NCI-H128 (cell line): Measurements from ENCODE around the gene CCDC149.

ENCODE experiments used
- DNase-seq: peaks from one replicate; lab custom pipeline; 2025; ENCODE audit not compliant: unreplicated experiment; lab: John Stamatoyannopoulos, UW

Gene CCDC149

GRCh38 chr4:24881508-24882196, 31.2 kb downstream of the CCDC149 start:
- no peak for DNase-seq

DNA sequence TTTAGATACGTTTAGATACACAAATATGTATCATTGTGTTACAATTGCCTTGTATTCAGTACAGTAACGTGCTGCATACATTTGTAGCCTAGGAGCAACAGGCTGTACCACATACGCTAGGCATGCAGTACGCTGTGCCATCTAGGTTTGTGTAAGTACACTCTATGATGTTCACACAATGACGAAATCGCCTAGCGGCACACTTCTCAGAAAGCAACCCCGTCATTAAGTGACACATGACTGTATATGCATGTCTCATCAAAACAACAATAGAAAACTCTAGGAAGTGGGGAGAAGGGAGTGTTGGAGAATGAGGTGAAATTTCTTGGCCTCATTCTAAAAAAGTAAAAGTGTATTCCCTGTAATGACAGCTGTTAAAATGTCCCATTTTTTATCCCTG, 32.7 kb downstream of the CCDC149 start:
- DNase-seq, result no peak

- no peak for DNase-seq
Measured at GRCh38 chr4:24878636-24879016, 34.2 kb downstream of the CCDC149 start.

GRCh38 chr4:24877868-24878635, 34.8 kb downstream of the CCDC149 start:
- no peak for DNase-seq

- DNase-seq, result no peak
Measured at GRCh38 chr4:24876431-24876830, 36.4 kb downstream of the CCDC149 start.

GRCh38 chr4:24872720-24873119, 40.1 kb downstream of the CCDC149 start:
- DNase-seq, result no peak

GRCh38 chr4:24871210-24871609, 41.6 kb downstream of the CCDC149 start:
- DNase-seq, result no peak

GRCh38 chr4:24867766-24868296, 45.0 kb downstream of the CCDC149 start:
- DNase-seq, result no peak

DNA sequence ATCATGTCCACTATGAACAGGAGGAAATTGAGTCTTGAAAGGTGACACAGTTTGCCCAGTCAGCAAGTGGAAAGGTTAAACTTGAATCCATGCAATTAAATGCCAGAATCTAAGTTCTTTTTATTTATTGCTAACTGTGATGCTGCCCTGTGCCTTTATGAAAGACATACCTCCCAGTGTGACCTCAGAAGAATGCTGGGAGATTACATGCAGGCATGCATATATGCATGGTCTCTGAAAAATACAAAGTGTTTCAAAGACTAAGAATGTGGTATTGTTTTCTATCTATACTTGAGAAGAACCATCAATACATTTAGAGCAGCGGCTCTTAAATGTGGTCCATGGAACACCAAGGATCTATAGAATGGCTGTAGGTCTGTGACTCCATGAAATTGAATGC, 45.6 kb downstream of the CCDC149 start:
- no peak for DNase-seq

DNA sequence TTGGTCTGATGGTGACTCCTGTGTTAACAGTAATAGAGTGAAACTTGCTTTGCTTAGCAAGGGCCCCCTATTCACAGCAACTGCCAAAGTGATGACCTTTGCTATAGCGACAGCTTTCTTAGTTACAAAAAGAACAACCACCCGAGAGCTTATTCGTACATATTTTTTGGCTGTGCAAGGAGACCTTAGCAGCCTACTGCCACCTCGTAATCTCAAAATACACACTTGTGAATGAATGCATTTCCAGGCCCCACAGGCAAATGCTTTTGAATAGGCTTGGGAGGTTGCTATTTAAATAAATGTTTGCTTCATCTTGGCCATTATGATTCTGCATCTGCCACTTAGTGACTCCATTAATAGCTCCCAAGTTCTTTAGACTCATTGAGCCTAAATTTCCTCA, 47.4 kb downstream of the CCDC149 start:
- DNase-seq, result no peak

- no peak for DNase-seq
Measured at GRCh38 chr4:24863799-24864198, 49.0 kb downstream of the CCDC149 start.

GRCh38 chr4:24862073-24862751, 50.6 kb downstream of the CCDC149 start:
- DNase-seq, result no peak

GRCh38 chr4:24858550-24858949, 54.3 kb downstream of the CCDC149 start:
- DNase-seq, result no peak

DNA sequence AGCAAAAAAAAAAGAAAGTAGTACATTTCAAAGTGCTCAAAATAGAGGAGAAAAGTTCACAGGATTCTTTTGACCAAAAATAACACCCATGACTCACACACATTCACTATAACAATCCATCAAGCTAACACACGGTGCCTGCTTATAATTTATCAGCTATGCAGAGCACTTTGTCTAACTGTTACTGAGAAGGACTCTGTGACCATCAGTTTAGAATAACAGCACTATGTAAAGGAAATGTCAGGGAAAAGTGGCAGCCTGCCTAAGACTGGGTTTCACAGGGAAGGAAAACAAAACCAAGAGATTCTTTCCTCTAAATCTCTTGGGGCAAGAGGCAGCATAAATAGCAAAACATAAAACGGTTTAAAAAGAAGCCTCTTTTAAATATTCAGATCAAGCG, 54.8 kb downstream of the CCDC149 start:
- DNase-seq, result no peak

GRCh38 chr4:24856586-24856985, 56.3 kb downstream of the CCDC149 start:
- no peak for DNase-seq

DNA sequence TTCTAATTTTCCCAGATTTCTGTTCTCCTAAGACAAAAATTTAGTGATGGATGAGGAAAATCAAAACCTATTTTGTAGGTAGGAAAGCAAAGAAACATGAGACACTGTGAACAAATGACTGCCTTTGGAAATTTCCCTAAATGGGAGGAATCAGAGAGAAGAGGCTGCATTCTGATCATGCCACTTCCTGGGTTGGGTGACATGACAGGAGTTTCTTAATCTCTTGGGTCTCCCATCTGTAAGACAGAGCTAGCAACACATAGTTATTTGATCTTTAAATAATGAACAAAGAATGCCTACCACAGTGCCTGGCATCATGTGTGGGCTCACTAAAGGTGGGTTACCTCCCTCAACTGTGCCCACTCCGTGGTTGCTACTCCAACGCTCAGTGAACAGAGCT, 57.1 kb downstream of the CCDC149 start:
- no peak for DNase-seq

DNA sequence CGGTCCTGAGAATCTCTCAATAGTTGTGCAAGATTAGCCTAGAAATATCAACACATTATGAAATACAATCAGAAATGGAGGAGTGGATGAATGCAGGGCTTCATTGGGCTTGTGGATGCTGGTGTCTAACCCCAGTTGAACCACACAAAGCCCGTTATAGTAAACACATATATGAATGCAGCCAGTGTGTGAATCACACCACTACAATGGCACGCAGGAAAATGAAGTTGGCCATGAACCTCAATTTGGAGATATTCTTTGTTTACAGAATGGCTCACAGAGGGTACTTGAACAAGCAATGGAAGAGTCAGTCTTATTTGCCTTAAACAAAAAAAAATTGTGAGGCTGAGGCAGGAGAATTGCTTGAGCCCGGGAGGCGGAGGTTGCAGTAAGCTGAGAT, 59.7 kb downstream of the CCDC149 start:
- DNase-seq, result no peak

DNA sequence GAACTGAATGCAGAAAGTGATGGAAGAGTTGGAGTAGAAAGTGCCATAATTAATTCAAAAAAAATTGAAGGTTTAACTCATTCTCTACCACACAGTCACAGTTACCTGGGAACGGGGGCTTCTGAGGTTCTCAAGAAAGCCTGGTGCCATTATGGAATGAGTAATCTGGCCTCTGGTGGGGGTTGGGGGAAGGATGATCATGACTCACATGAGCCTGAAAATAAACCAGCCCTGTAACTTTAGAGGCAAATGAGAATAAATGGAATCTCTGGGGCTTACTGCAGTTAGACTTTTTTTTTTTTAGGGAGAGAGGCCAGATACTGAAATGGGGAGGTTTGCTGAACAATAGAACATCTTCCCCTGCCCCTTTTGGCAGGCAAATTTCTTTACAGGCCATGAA, 62.2 kb downstream of the CCDC149 start:
- DNase-seq, result no peak

- DNase-seq, result no peak
Measured at GRCh38 chr4:24849756-24850155, 63.1 kb downstream of the CCDC149 start.

DNA sequence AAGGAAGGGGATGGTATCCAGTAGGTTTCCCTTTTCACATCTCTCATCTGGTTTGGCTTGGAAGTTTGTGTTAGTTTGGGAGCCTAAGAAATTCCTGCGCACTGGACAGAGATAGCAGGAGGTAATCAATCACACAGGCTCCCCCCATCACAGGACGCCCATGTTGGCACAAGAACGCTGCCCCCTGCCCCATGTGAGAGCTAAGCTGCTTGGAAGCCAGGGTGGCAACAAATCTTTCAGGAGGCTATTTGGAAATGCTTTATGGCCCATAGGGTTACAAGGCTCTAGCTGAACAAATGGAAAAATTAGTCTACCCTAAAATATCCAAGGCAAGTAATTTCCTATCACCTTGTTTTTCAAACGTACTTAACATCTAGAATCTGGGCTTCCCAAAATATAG, 63.5 kb downstream of the CCDC149 start:
- DNase-seq, result no peak

DNA sequence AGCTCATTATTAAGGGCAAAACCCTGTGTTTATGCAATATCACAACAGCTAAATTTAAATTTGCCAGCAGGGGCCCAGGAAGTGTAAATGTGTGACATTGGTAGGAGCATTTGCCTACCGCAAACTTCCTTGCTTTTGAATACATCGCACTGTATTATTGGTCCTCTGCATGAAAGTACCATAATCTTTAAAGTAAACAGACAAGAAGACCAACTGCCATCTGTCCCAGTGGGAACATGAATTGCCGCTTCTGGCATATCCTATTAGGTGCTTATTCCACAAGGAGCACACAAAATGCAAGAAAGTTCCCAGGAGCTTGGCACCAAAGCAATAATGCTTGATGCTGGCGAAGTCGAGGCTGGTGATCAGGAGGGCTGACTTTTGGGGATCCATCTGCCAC, 66.1 kb downstream of the CCDC149 start:
- no peak for DNase-seq

DNA sequence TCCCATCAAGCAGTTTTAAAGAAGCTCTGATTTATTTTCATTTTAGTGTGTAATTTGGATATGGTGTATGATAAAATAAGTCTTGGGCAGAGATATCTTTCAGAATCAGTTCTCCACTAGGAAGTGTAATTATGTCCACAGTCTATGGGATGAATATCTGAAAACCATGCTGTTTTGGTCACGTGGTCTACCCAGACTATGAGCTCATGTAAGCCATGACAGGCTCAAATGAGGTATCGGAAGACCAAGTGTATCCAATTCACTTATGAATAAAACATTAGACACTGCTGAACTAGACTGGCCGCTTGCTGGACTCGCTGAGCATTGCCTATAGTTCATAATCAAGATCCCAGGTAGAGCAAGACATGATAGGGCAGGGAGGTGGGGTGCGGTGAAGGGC, 66.9 kb downstream of the CCDC149 start:
- DNase-seq, result no peak
